HG02759 (cell line): Measurements from ENCODE around the gene RPS6KA5.
A peak's percentile ranks its signal among the peaks of the same experiment; 100 is the strongest.
"Not testable (repeated sequence)": the region's sequence is repeated elsewhere in the genome, so short reads cannot be mapped to it uniquely, and the experiment has no call there.

Source experiments
- ATAC-seq: cut with Tn5 transposase; IDR thresholded peaks from one replicate; pipeline ENCODE4 v1.9.1; 2021; ENCODE audit warnings: mild to moderate bottlenecking, moderate library complexity; ENCODE audit not compliant: unreplicated experiment

RPS6KA5 gene

DNA sequence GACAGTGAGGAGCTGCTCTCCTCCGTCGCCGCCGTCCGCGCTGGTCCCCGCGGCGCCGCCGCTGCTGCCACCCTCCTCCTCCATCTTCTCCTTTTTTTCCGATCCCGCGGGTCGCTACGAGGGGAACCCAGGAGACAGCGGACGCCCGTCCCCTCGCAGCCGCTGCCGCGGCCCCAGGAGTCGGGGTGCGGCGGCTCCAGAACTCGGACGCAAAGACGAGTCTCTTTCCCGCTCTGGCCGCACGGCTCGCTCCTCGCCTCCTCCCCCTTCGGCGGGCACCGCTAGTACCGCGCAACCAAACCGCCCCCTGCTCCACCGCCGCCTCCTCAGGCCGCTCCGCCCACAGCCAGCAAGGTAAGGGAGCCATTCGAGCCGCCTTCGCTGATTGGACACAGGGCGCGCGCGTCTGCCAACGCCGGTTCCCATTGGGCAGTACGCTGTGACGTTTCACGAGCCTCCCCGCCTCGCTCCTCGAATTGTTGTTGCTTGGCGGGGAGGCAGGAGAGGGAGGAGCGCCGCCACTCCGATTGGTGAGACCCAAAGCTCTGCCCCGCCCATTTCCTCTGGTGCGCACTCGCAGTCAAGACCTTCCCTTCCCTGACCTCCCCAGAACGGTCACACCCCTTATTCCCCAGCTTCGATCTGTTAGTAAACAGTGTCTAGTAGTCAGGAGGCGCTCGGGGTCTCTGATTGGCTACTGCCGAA is at the start of gene RPS6KA5:
RPS6KA5 (minus strand) TSS at position 291 of the 705 bp plus-strand sequence; CDS start at position 84, 207 bp downstream.
- ATAC-seq, result peak; percentile 89

DNA sequence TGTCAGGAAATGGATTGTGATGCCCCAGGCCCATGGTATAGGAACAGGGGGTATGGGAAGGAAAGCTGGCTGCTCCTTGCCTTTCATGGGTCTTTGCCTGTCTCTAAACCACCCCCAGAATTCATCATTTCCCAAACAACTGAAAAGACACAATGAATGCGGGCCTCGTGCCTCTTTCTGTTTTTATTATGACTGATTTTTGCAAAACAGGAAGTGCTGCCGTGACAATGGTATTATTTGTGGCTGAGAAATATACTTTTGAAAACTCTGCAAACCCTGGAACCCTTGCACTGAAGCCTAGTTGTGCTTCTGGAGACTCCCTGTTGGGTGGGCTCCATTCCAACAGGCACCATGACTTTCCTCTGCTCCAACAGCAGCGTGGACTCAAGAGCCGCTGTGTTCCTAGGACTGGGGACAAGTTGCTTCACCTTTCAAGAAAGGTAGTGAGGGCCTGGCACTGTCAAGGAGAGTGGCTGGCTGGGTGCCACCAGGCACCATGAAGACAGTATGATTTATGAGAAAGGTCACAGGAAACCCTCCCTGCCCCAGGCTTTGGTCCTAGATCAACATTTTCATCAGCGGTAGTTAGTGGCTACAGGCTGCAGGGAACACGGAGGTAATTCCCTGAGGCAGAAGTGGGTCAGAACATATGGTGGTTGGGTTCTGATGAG is 48.6 kb upstream of the RPS6KA5 start:
- no peak for ATAC-seq

GRCh38 chr14:91103116-91103515 is 42.7 kb upstream of the RPS6KA5 start:
- no peak for ATAC-seq

DNA sequence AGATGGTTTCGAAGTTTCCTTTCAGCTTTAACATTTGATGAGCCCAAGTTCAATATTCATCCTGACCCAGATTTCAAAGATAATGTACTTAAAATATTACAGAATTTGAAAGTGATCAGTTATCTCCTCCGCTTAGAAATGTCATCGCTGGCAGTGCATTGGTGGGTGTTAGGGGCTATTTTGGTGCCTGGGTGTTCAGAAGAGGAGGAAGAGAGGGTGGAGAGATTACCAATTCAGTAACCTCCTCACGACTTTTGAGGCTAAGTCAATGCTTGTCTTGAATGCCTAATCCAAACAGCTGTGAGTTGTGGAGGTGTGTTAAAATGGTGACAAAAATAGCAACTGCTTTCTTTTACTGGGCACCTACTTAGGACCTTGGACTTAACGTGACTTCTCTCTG is 39.7 kb upstream of the RPS6KA5 start:
- ATAC-seq, result no peak

GRCh38 chr14:91098591-91098990 is 38.1 kb upstream of the RPS6KA5 start:
- ATAC-seq, result no peak

DNA sequence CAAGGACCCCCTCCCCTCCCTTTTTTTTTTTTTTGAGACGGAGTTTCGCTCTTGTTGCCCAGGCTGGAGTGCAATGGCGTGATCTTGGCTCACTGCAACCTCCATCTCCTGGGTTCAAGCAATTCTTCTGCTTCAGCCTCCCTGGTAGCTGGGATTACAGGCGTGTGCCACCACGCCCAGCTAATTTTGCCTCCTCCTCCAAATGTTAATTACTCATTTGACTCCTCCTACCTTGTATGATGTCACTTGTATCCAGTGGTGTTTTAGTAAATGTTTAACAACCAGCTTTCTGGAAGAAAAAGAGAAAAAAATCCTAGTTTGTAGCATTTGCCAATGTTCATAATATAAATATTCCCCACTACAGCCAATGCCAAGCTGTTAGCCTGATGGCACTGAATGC is 37.2 kb upstream of the RPS6KA5 start:
- not testable (repeated sequence) for ATAC-seq

DNA sequence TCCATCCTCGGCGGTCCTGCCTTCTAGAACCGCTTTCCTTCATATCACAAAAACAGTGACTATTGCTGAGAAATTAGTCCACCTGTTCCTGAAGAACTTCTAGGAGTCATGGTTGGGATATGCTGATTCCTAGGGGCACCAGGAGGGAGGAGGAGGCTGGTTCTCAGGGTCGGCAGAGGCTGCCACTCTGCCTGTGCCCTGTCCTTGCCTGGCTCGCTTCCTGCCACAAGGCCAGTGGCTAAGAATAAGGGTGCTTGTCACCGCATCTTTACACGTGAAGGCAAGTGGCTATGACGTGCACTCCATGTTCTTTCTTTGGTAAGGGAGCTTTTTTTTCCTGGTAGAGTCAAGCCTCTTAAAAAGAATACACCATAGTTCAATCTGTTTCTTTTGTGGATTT is 34.7 kb upstream of the RPS6KA5 start:
- no peak for ATAC-seq

DNA sequence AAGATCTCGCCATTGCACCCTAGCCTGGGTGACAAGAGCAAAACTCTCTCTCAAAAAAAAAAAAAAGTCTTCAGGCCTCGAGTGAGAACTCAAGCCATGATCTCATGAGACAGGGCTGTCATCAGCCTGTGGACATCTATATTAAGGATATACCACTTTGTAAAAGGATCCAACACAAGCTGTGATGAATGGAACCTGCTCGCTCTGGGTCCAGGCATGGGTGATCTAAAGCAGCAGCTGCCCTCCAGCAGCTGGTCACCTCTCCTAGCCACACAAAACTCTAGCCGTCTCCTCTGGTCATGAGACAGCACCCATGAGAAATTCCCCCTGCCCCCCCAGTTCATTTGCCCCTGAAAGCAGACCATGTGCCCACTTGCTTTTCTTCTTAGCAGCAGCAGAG is 34.3 kb upstream of the RPS6KA5 start:
- ATAC-seq, result no peak

- ATAC-seq, result not testable (repeated sequence)
These were observed 33.5 kb upstream of the RPS6KA5 start for GRCh38 chr14:91093743-91094472.

- no peak for ATAC-seq
These were observed 31.6 kb upstream of the RPS6KA5 start for GRCh38 chr14:91092073-91092472.

GRCh38 chr14:91090743-91091142 is 30.3 kb upstream of the RPS6KA5 start:
- ATAC-seq, result no peak

- ATAC-seq, result no peak
These were observed 29.6 kb upstream of the RPS6KA5 start for GRCh38 chr14:91089958-91090535.

DNA sequence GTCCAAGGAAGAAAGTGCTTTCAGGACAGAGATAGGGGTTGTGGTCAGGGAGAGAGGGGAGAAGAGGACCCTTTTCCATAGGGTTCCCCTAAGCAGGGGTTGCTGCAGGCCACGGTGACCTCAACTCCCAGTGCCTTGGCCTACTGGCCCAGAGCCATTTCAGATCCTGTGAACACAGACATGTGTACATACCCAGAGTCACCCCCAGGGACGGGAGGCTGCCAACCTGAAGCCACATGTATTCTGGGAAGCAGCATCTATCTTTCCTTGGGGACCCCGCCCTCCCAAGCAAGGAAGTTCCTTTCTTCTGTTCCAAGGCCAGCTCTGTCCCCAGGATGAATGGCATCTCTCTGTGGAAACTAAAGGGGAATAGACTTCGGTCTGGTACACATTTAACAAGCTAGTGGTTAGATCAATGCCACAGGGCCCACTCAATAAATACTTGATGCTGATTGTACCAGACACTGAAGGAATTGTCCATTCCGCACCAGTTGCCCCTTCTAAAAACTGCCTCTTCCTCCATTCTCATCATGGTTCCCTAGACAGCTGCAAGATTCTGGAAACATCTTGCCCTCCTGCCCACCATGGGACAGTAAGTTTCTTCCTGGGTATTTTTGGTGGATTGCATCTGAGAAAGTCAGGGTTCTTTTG is 28.3 kb upstream of the RPS6KA5 start:
- no peak for ATAC-seq

GRCh38 chr14:91087470-91087869 is 27.0 kb upstream of the RPS6KA5 start:
- not testable (repeated sequence) for ATAC-seq

GRCh38 chr14:91084516-91084915 is 24.1 kb upstream of the RPS6KA5 start:
- no peak for ATAC-seq

GRCh38 chr14:91082282-91082681 is 21.8 kb upstream of the RPS6KA5 start:
- ATAC-seq, result no peak

DNA sequence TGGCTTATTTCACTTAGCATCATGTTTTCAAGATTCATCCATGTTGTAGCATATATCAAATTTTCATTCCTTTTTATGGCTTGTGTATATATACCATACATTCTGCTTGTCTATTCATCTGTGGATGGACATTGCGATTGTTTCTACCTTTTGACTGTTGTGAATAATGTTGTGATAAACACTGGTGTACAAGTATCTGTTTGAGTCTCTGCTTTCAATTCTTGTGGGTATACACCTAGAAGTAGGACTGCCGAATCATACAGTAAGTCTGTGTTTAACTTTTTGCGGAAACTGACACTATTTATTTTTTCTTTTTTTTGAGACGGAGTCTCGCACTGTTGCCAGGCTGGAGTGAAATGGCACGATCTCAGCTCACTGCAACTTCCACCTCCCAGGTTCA is 19.6 kb upstream of the RPS6KA5 start:
- no peak for ATAC-seq

DNA sequence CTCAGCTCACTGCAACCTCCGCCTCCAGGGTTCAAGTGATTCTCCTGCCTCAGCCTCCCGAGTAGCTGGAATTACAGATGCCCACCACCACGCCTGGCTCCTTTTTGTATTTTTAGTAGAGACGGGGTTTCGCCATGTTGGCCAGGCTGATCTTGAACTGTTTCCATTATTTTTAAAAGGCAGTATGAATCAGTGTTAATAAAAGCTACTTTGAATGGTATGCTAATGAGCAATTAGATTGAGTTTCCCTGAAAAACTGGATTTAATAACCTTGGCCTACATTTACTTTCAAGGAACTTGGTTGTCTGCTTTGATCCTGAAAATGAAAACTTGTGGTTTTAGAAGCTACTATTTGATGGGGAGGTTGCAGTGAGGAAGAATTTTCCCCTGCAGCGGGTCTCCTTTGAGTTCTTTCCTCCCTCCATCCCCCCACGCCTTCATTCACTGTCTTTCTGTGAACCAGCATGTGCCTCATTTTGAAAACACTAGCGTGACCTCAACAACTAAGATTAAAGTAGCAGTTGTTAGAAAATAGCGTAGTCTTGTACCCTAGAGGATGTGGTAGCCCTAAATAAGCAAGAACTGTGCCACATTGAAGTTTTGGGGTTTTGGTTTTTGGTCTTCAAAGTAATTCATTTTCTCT is 17.8 kb upstream of the RPS6KA5 start:
- ATAC-seq, result peak; percentile 85

GRCh38 chr14:91075553-91075952 is 15.1 kb upstream of the RPS6KA5 start:
- ATAC-seq, result no peak

DNA sequence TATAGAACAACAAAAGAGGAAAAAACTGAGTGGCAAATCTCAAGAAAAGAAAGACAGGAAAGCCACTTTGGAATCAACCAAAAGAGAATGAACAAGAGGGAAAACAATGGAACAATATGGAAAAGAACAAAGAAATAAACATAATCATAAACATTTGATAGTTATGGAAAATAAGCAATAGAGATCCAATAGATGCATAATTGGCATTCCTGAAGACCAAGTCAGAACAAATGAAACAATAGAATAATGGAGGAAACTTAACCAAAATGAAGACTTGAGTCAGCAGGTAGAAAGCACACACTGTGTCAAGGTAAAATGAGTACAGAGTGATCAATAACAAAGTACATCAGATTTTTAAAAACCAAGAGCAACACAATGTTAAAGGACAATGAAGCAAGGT is 10.1 kb upstream of the RPS6KA5 start:
- no peak for ATAC-seq

GRCh38 chr14:91068642-91069041 is 8.2 kb upstream of the RPS6KA5 start:
- no peak for ATAC-seq
